Progenitor cell of endocrine pancreas (in vitro differentiated cells): ENCODE results near the gene SLC49A3. TPM values are rescaled to one million over a fixed set of nuclear protein-coding genes. Genes with fewer than 3 reads are reported as not detected.
"Not testable (repeated sequence)": the region's sequence is repeated elsewhere in the genome, so short reads cannot be mapped to it uniquely, and the experiment has no call there.

Source experiments
- DNase-seq: peaks from one replicate; pipeline ENCODE4 v3.0.0; 2021; ENCODE audit warnings: low spot score; ENCODE audit not compliant: unreplicated experiment
- H3K27ac Mint-ChIP-seq: 2 replicates; pipeline ENCODE4 v1.8.0; 2021; ENCODE audit warnings: mild to moderate bottlenecking, moderate library complexity, mixed read lengths
- H3K27me3 Mint-ChIP-seq: 2 replicates; pipeline ENCODE4 v1.8.0; 2021; ENCODE audit warnings: mixed read lengths
- H3K36me3 Mint-ChIP-seq: 2 replicates; pipeline ENCODE4 v1.8.0; 2022; ENCODE audit warnings: mixed read lengths; ENCODE audit not compliant: insufficient read depth
- H3K4me1 Mint-ChIP-seq: 2 replicates; pipeline ENCODE4 v1.8.0; 2021; ENCODE audit warnings: low read depth, mixed read lengths
- H3K4me3 Mint-ChIP-seq: 2 replicates; pipeline ENCODE4 v1.8.0; 2021; ENCODE audit warnings: low read depth, mild to moderate bottlenecking, moderate library complexity, mixed read lengths
- H3K9me3 Mint-ChIP-seq: 2 replicates; pipeline ENCODE4 v1.8.0; 2021; ENCODE audit warnings: low read depth, mixed read lengths
- CTCF ChIP-seq: fragments of 200-600 bp; sonication (generic); IDR thresholded peaks from one replicate; pipeline ENCODE4 v1.5.0; 2021; ENCODE audit warnings: antibody characterized with exemption, mild to moderate bottlenecking; ENCODE audit not compliant: unreplicated experiment
- total RNA-seq: library from RNA; stranded (reverse); gene quantifications from 2 replicates; pipeline ENCODE4 v1.2.1, GENCODE V29; 2021

SLC49A3 gene
- total RNA-seq, 1 donor from 2014 or later = 13.1 TPM

- no peak for TF ChIP-seq CTCF
- Mint-ChIP-seq H3K27me3 (no peaks in the 10 kb centered on the region), H3K27ac (no peak overlapping the region), H3K4me1 (no peaks in the 10 kb centered on the region), H3K36me3 (peaks cover 20% of the 10 kb centered on the region), H3K9me3 (no peaks in the 10 kb centered on the region), H3K4me3 (no peak overlapping the region)
- DNase-seq = no peak
These were observed 44.1 kb upstream of the SLC49A3 start for GRCh38 chr4:732911-733630.

- no peak overlapping the region for H3K4me3 Mint-ChIP-seq
- no peak for DNase-seq
- TF ChIP-seq CTCF = no peak
- peaks cover 2% of the 10 kb centered on the region for H3K4me1 Mint-ChIP-seq
- no peaks in the 10 kb centered on the region for H3K27me3 Mint-ChIP-seq
- no peak overlapping the region for H3K27ac Mint-ChIP-seq
- no peaks in the 10 kb centered on the region for H3K9me3 Mint-ChIP-seq
- H3K36me3 Mint-ChIP-seq = peaks cover 20% of the 10 kb centered on the region
These were observed 43.5 kb upstream of the SLC49A3 start for GRCh38 chr4:732486-732885.

GRCh38 chr4:731954-732353 is 43.0 kb upstream of the SLC49A3 start:
- H3K4me1 Mint-ChIP-seq, H3K27ac Mint-ChIP-seq, H3K4me3 Mint-ChIP-seq, H3K9me3 Mint-ChIP-seq, DNase-seq, H3K27me3 Mint-ChIP-seq: not testable (repeated sequence)
- H3K36me3 Mint-ChIP-seq = peaks cover 21% of the 10 kb centered on the region

- not testable (repeated sequence) for H3K4me3 Mint-ChIP-seq, H3K27me3 Mint-ChIP-seq, H3K4me1 Mint-ChIP-seq, H3K27ac Mint-ChIP-seq, DNase-seq, H3K9me3 Mint-ChIP-seq
- H3K36me3 Mint-ChIP-seq = peaks cover 22% of the 10 kb centered on the region
These were observed 42.3 kb upstream of the SLC49A3 start for GRCh38 chr4:730946-731904.

- Mint-ChIP-seq H3K27me3 (no peaks in the 10 kb centered on the region), H3K4me1 (peaks cover 10% of the 10 kb centered on the region), H3K9me3 (no peaks in the 10 kb centered on the region), H3K27ac (no peak overlapping the region), H3K36me3 (peaks cover 20% of the 10 kb centered on the region), H3K4me3 (no peak overlapping the region)
- TF ChIP-seq CTCF = no peak
- DNase-seq = no peak
These were observed 41.6 kb upstream of the SLC49A3 start for GRCh38 chr4:730511-730910.
